ENCODE data around the gene SNAPC3. TPM values are rescaled to one million over a fixed set of nuclear protein-coding genes. Genes with fewer than 3 reads are reported as not detected.

SNAPC3 gene
- 15.8 and 25.8 TPM in 2 replicates for total RNA-seq

DNA sequence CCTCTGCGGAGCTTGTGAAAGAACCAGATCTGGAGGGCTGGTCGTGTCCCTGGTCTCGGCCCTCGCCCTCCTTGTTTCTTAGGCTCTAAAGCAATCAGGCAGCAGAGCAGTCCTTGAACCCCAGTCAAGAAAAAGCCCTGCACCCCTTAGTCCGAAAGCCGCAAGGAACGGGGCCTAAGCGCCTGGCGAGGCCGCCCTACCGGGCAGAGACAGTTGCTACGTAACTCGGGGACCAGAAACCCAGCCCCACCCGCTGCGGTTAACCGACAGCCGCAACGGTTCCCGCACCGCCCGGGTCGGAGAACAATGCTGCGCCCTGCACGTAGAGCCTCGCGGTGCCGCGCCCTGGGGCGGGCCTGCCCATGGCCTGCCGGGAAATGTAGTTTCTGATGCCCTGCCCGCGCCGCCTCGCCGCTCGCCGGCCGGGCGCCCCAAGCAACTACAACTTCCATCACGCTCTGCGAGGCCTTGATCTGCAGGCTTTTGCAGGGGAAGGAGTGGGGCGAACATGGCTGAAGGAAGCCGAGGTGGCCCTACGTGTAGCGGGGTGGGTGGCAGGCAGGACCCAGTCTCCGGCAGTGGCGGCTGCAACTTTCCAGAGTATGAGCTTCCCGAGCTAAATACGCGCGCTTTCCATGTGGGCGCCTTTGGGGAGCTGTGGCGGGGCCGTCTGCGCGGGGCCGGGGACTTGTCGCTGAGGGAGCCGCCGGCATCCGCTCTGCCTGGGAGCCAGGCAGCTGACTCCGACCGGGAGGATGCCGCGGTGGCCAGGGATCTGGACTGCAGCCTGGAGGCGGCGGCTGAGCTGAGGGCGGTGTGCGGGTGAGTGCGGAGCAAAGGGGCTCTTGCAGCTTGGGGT is at the start of gene SNAPC3:
SNAPC3 (plus strand) TSS at position 505 of the 859 bp plus-strand sequence; CDS start at position 509, 4 bp downstream.

GRCh38 chr9:15510789-15511575 is 88.3 kb downstream of the SNAPC3 start, which contains the start of gene PSIP1:
Gene PSIP1, minus strand, starts transcription at chr9:15510970. Its CDS starts 782 bp downstream, at chr9:15510188.

Other genes with a start within 250 kb of the SNAPC3 start
- 10.2 and 10.8 TPM in 2 replicates for gene TTC39B, start 115.7 kb upstream of the SNAPC3 start, total RNA-seq
- 13.8 and 27.9 TPM in 2 replicates for gene PSIP1, start 88.1 kb downstream of the SNAPC3 start, total RNA-seq
- gene CCDC171, start 130.2 kb downstream of the SNAPC3 start, total RNA-seq, result 0.47 and 0.49 TPM in 2 replicates